ENCODE results near the gene SHB.

- TF ChIP-seq CTCF (IDR thresholded peaks at IDR 0.05; ENCODE audit: insufficient read depth, low read length, poor library complexity, severe bottlenecking): no peak
- TF ChIP-seq EZH2phosphoT487 (conservative IDR thresholded peaks at IDR 0.05; ENCODE audit: low read length): no peak
Observed at GRCh38 chr9:37974506-37975173, 94.4 kb downstream of the SHB start.
